ENCODE measurements around the gene ADARB2.

Gene ADARB2

GRCh38 chr10:1661416-1661815 is 75.9 kb downstream of the ADARB2 start:
- DNase-seq, result no peak

- DNase-seq, result no peak
These were observed 76.5 kb downstream of the ADARB2 start for GRCh38 chr10:1660815-1661214.

DNA sequence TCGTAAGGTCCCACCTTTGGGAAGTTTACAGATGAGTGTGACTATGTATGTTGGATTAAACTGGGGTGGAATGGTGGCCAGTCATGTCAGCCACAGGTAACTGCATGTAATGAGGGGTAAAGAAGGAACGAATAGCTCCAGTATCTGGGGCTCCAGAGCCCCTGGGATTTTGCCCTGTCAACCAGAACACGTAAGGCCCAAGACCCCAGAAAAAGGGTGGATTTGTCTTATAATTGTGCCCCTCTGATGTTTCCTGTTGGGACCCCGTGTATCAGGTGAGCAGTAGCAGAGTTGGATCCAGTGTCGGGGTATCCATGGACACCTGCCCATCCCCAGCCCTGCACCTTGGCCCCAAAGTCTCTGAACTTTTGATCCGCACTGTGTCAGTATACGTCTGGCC is 76.9 kb downstream of the ADARB2 start:
- no peak for DNase-seq

DNA sequence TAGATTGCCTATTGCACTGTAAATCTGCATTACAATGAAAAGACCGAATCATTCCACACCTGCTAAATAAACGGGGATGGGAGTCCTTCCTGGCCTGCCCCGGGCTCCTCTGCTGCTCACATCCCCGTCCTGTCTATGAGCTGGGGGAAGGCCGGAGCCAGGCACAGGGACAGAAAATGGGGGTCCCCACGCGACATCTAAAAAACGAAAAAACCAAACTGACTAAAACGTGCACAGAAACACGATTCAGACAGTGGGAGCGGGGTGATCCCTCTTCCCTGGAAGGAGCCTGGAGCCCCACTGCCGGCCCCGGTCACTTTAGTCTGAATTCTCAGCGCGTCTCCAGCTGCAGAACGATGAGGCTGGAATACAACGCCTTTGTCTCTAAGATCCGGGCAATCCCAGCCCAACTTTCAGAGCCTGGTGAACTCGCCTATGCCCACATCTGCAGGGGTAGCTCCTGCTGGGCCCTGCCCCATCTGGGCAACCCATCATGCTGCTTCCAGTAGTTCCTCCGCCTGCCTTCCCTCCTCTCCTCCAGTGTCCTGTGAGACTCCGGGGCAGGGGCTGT is 78.0 kb downstream of the ADARB2 start:
- no peak for DNase-seq

- DNase-seq, result no peak
These were observed 78.7 kb downstream of the ADARB2 start for GRCh38 chr10:1658658-1659057.

- no peak for DNase-seq
These were observed 79.8 kb downstream of the ADARB2 start for GRCh38 chr10:1657479-1657878.

GRCh38 chr10:1655367-1655766 is 82.0 kb downstream of the ADARB2 start:
- DNase-seq, result no peak

DNA sequence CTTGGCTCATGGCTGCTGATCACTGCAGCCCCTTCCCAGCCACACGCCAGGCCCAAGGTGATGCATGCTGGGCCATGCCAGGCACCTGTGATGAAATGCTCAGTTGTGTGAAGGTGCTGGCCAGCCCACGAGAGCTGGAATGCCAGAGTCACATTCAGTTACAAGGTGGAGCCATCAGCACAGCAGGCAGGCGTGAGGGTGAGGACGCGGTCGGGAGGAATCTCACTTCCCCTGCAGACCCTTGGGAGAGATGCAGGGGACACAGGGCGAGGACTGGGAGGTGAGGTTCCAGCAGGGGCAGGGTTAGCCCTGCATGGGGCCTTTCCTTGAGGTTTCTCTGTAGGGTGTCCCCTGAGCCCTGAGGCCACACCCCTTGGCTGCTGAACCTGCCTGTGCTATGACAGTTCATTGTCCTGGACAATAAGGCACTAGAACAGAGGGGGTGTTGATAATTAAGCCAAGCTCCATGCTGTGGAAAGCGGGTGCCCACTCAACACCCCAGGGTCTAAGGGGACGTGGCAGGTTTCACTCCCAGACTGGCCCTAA is 82.4 kb downstream of the ADARB2 start:
- DNase-seq, result no peak

DNA sequence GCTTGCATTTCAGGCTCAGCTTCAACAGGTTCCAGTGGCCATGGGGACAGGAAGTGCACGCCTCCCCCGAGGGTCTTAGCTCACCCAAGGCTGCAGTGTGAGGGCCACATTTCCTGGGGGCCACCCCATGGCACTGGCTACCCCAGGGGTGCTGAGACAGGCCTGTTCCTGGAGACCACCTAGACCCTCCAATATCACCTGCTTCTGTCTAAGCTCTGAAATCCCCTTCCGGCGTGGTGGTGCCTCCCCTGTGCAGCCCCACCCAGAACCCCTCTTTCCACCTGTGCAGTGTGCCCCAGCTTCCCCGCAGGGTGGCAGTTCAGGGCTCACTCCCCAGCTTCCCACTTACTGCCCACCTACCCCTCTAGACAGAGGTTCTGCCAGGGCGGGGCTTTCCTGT is 83.1 kb downstream of the ADARB2 start:
- DNase-seq, result no peak

GRCh38 chr10:1653321-1653720 is 84.0 kb downstream of the ADARB2 start:
- no peak for DNase-seq

- DNase-seq, result no peak
These were observed 85.2 kb downstream of the ADARB2 start for GRCh38 chr10:1652151-1652550.

DNA sequence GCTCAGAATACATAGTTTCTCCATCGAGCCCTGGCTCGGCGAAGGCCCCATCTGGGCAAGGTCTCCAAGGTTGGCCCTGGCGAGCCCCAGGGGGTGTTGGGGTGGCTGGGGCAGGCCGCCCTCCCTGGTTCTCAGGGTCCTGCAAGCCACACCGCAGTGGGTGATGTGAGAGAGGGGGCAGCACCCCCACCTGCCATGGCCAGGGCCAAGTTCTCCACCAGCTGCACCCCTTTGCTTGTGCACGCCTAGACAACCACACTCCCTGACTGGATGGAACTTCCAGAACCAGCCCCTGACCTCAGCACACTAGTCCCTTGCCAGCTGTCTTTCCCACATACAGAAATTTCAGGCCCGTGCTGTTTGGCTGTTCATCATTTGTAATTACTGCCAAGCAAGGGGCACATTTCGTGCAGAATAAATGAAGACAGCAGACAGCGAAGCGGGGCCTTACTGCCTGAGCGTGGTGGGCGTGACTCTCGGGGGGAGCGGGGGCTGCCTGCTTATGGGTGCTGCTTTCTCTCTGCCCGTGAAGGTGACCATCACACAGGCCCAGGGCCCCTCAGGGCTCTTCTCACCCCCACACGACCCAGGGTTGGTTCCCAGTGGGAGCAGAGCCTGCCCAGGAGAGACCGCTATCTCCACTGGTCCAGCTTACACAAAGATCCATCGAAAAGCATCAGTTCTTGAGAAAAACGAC is 85.9 kb downstream of the ADARB2 start:
- no peak for DNase-seq

- DNase-seq, result no peak
These were observed 86.6 kb downstream of the ADARB2 start for GRCh38 chr10:1650542-1651269.

DNA sequence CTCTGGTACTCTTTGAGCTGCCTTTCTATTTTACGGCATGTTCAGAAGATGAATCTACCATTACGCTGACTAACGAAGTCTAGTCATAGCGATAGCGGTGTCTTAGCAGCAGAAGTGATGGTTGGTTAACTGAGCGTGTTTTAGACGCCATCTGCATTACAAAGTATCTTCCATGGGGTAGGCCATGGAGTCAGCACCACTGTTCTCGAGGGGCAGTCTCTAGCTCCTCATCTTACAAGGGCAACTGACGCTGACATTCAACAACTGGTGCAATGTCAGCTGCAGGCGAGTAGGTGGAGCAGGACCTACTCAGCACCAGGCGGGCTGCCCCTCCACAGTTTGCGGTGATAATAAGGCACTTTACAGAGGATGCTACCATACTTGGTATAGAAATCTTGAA is 88.7 kb downstream of the ADARB2 start:
- DNase-seq, result no peak

DNA sequence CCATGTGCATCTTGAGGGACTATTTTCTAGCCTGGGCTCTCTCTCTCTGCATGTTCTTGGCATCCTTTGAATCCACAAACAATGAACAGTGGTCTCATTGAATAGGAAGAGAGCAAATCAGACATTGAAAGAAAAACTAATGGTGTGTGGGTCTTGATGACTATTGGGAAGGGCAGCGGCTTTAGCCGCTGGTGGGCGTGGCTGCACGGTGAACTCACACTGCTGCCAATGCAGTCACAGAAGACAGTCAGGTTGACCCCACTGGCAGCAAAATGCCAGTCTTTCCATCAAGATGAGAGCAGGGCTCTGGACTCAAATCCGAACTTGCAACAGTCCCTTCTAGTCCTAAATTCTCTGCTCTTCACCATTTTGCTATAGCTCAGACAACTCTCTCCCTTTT is 91.0 kb downstream of the ADARB2 start:
- DNase-seq, result no peak

DNA sequence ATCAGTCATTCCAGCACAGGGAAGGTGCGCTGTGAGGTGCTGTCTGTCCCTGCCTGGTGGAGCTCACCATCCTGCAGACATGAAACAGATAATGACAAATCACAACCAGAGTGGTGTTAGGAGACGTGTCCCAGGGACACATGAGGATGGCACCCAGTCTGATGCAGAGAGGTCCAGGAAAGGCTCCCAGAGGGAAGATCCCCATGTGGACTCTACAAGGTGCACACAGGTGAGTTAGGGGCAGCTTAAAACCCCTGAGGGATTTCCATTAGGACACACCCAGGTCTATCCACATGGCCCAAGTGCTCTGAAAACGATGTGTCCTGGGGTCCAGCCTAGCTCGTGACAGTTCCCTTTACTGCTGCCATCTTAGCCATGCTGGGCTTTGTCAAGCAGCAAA is 91.4 kb downstream of the ADARB2 start:
- DNase-seq, result no peak

DNA sequence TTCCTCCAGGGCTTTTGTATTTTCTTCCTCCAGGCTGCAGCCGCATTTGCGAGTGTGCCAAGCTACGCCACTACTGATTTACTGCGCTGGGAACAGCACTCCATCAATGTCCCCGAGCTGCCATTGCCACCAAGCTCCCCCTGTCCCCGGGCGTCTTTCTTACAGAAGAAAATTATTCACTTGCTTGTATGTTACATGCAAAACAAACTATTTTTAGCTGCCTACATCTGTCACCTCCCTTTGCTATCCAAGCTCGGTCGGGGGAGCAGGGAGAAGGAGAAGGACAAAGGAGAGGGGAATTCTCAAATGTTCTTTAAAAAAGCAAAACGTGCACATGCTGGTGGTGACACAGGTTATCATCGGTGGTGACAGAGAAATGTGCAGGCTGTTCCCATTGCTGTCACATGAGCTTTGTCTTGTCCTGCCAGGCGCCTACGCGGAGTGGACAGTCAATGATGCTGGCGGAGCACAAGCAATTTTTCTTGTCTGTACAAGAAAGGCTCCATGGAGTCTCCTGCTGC is 93.1 kb downstream of the ADARB2 start:
- no peak for DNase-seq

GRCh38 chr10:1643908-1644179 is 93.5 kb downstream of the ADARB2 start:
- no peak for DNase-seq

DNA sequence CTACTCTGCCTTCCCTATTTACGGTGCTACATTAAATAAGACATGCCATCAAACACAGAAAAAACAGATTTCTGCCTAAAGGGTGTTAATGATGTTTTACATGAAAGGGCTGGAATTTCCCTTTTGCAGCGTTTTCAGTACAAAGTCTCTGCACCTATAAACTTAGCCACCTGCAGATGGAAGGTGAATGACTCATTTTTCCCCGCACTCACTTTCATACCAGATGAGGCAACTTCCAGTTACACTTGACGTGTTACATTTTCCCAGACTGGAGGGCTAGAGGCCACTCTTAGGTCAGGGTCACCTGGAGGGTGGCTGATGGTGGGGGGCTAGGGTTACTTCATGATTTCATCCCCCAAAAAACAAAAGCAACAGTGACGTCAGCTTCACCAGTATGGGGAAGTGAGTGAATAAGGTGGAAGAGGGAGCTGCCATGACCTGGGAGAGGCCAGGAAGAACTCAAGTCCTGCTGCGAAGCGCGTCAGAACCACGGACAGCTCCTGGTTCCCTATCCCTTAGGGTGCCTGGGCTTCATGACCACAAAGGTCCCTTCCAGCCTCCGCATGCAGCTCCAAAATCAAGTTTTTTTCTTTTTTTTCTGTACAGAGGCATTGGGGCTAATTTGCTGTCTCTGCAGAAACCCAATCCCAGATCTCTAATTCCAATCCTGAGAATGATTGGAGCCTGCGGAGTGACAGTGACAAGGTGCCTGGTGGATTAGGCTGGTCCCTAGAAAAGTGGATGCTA is 94.0 kb downstream of the ADARB2 start:
- DNase-seq, result peak; percentile 26

DNA sequence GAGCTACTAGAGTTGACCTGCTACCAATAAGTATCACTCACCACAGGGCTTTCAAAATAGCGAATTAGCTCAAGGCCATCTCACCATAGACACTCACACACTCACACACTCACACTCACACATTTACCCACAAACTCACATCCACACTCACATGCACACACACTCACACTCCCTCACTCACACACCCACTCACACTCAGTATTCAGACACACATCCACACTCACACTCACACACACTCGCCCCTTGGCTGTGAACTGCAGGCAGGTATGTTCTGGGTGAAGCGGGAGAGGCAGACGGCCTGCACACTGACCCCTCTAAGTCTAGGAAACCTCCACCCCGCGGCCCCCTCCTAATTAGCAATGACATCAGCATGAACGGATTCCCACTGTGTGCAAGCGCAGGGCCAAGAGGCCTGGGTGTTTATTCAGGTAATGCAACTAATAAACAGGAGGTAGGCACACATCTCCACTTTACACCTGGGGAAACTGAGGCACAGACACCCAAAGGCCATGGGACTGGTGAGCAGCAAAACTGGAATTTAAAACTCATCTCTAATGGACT is 94.6 kb downstream of the ADARB2 start:
- DNase-seq, result no peak

GRCh38 chr10:1641402-1641801 is 95.9 kb downstream of the ADARB2 start:
- no peak for DNase-seq

- DNase-seq, result no peak
These were observed 98.4 kb downstream of the ADARB2 start for GRCh38 chr10:1638889-1639419.

DNA sequence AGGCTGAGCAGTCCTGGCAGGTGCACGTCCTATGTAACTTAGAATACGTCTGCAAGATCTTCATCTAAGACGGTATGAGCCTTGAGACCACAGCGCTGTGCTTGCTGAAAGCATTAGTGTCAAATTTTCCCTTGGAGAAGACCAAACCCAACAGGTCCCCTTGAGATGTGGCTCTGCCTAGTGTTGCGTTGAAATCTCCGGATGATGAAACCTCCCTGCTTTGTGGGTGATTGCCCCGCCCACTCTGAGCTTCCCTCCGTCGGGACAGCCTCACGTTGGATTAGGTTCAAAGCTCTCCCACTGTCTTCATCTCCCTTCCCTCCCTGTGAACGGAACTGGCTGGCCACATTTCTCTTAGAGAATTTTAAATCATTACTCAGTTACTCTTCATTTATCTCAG is 102.0 kb downstream of the ADARB2 start:
- DNase-seq, result no peak
